ENCODE measurements around the gene TRIM46.
A peak's percentile ranks its signal among the peaks of the same experiment; 100 is the strongest.

TRIM46 gene

GRCh38 chr1:155127105-155127966 is 46.3 kb upstream of the TRIM46 start, which contains the start of gene EFNA1:
EFNA1 (plus strand) TSS chr1:155127876; CDS start chr1:155127978, 102 bp downstream.
- peak within 1 kb of the TSS; percentile 38 for H3K4me3 ChIP-seq (ENCODE audit: low read depth, low read length)
- peak; percentile 47 for DNase-seq (ENCODE audit: low read depth)

GRCh38 chr1:155127967-155128754 is 45.5 kb upstream of the TRIM46 start:
- peak overlapping the region; percentile 21 for H3K4me3 ChIP-seq (ENCODE audit: low read depth, low read length)
- no peak for DNase-seq (ENCODE audit: low read depth)
- no peak for TF ChIP-seq MYC (IDR thresholded peaks at IDR 0.05; ENCODE audit: low read depth, low read length)

More at GRCh38 chr1:155127105-155127966, 46.3 kb upstream of the TRIM46 start, which contains the start of gene EFNA1:
- no peak for TF ChIP-seq CTCF (IDR thresholded peaks at IDR 0.05; ENCODE audit: low read depth, low read length)
- TF ChIP-seq MYC (IDR thresholded peaks at IDR 0.05; ENCODE audit: low read depth, low read length) = no peak
- no peak for TF ChIP-seq MAX (IDR thresholded peaks at IDR 0.05; ENCODE audit: low read depth, low read length)
- TF ChIP-seq POLR2A (IDR thresholded peaks at IDR 0.05; ENCODE audit: extremely low read depth, insufficient read length) = no peak

- H3K4me3 ChIP-seq (ENCODE audit: low read depth, low read length) = no peak overlapping the region
- no peak for DNase-seq (ENCODE audit: low read depth)
- no peak for TF ChIP-seq MAX (IDR thresholded peaks at IDR 0.05; ENCODE audit: low read depth, low read length)
- no peak for TF ChIP-seq POLR2A (IDR thresholded peaks at IDR 0.05; ENCODE audit: extremely low read depth, insufficient read length)
- no peak for TF ChIP-seq CTCF (IDR thresholded peaks at IDR 0.05; ENCODE audit: low read depth, low read length)
- no peak for TF ChIP-seq MYC (IDR thresholded peaks at IDR 0.05; ENCODE audit: low read depth, low read length)
Measured at GRCh38 chr1:155128755-155129473, 44.7 kb upstream of the TRIM46 start.

- no peak overlapping the region for H3K4me3 ChIP-seq (ENCODE audit: low read depth, low read length)
Measured at GRCh38 chr1:155130272-155131006, 43.2 kb upstream of the TRIM46 start.

GRCh38 chr1:155131285-155131684 is 42.4 kb upstream of the TRIM46 start:
- TF ChIP-seq CTCF (IDR thresholded peaks at IDR 0.05; ENCODE audit: low read depth, low read length) (no peak), MAX (IDR thresholded peaks at IDR 0.05; ENCODE audit: low read depth, low read length) (no peak), POLR2A (IDR thresholded peaks at IDR 0.05; ENCODE audit: extremely low read depth, insufficient read length) (no peak), MYC (IDR thresholded peaks at IDR 0.05; ENCODE audit: low read depth, low read length) (no peak)
- H3K4me3 ChIP-seq (ENCODE audit: low read depth, low read length) = no peak overlapping the region
- DNase-seq (ENCODE audit: low read depth) = no peak

More at GRCh38 chr1:155130272-155131006, 43.2 kb upstream of the TRIM46 start:
- DNase-seq (ENCODE audit: low read depth) = no peak
- TF ChIP-seq CTCF (IDR thresholded peaks at IDR 0.05; ENCODE audit: low read depth, low read length) (no peak), MYC (IDR thresholded peaks at IDR 0.05; ENCODE audit: low read depth, low read length) (no peak), MAX (IDR thresholded peaks at IDR 0.05; ENCODE audit: low read depth, low read length) (no peak), POLR2A (IDR thresholded peaks at IDR 0.05; ENCODE audit: extremely low read depth, insufficient read length) (no peak)

Measured in NB4 (cell line).